ENCODE results near the gene PPM1N.

- TF ChIP-seq CTCF (IDR thresholded peaks at IDR 0.05) = no peak
- TF ChIP-seq POLR2A (IDR thresholded peaks at IDR 0.05) = no peak
Measured at GRCh38 chr19:45495178-45495577, 3.1 kb upstream of the PPM1N start.

All from testis (tissue), 2 donors.